GM21367 (cell line): ENCODE data around the gene PFN2.
"Not testable (repeated sequence)": the region's sequence is repeated elsewhere in the genome, so short reads cannot be mapped to it uniquely, and the experiment has no call there.

Experiments used
- ATAC-seq: cut with Tn5 transposase; IDR thresholded peaks from one replicate; pipeline ENCODE4 v1.9.1; 2021; ENCODE audit not compliant: unreplicated experiment

PFN2 gene

DNA sequence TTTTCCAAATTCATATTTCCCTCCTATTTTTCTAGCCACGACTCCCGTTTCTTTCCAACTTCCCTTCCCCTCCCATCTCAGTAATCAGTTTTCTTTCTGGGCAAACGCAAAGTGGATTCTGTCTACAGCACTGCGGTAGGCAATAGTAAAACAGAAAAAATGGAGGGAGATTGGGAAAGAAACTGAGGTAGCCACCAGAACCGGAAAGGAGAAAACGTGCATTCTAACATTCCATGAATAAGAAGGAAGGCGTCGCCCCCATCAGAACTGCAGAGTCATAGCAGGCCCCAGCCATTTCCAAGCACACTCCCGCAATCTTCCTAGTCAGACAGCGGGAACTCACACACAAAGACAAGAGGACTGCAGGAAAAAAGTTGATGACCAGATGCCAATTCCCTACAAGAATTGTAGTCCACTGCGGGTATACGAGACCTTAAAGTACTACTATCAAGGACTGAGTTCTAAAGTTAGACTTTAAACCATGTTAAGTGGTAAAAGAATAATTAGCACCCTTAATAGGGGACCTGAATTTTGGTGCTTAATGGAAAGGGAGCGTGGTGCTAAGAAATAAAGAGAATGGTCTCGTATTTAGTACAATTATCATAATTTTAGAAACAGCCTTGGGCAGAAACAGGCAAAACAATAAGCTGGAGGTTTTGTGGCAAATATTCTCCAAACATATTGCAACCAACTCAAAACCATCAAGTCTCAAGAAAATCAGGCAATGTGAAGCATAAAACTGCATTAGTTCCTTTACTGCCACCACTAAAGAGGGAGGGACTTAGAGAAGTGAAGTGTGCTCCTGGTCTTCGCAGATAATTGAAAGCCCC, 1.4 kb downstream of the PFN2 start:
- no peak for ATAC-seq

GRCh38 chr3:149968216-149968615, 2.5 kb downstream of the PFN2 start:
- ATAC-seq = no peak

GRCh38 chr3:149967086-149967685, 3.5 kb downstream of the PFN2 start:
- no peak for ATAC-seq

DNA sequence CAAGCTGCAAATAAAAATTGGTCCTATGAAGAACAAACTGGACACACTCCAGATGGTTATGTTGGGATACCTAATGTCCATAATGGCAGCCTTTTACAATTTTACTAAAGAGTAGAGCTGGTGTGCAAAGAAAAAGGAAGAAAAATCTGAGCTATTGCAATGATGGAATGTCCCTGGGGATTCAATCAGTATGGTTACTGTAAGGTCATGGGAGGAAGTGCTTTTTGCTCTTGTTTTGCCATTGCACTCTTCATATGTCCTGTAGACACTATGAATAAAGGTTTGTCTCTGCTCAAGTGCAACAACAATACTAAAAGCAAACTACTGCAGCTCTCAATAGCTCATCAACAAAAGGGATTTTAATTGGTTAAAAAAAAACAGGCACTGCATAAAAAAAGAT, 5.4 kb downstream of the PFN2 start:
- ATAC-seq = no peak

DNA sequence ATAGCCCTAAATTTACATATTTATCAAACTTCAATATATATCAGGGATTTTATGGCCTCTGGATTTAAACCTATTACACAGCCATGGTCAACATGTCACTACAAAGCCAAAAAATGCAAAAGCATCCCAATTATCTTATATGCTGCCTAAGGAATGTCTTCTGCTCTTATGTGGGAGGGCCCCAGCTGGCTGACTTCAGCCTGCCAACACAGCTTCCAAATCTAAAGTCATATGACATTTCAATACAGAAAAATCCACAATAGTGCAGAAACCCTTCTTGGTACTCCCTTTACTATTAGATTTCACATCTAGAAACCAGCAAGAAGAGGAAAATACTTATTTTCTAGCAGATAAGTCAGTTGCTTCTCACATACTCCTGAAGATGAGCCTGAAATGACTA, 6.4 kb downstream of the PFN2 start:
- ATAC-seq = no peak

- ATAC-seq = no peak
Observed at GRCh38 chr3:149963485-149963884, 7.2 kb downstream of the PFN2 start.

DNA sequence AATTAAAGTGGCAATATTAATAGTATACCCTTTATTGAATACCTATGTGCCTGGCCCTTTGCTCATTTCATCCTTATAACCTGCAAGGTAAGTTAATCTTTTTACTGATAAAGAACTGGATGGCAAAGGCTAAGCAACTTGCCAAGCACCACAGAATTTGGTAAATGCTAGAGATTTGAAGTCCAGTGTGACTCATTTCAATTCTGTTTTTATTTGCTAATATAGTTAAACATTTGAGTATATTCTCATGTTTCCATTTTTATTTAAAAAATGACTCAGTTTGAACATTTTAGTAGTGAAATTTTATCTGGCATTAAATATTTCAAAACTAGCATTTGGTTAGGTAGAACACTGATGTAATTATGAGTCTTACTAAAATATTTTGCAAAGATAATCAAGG, 11.3 kb downstream of the PFN2 start:
- no peak for ATAC-seq

DNA sequence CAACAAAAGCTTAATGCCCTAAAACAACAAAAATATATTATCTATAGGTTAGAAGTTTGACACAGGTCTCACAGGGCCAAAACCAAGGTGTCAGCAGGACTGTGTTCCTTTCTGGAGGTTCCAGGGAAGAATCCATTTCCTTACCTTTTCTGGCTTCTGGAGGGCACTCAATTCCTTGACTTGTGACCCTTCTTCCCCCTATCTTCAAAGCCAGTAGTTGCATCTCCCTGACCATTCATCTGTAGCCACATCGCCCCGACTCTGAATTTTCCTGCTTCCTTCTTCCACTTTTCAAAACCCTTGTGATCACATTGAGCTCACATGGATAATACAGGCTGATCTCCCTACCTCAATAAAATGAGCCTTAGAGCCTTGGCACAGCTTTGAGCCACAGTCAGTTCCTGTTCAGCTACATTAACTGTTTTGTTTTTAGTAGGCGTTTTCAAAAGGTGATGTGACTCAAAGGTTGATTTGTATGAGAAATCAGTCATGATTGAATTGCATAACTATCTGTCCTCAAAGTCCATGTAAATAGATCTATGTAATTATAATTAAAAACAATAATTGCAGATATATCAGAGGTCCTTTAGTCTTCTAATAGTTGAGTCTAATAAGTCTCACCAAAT, 12.4 kb downstream of the PFN2 start:
- ATAC-seq = no peak

DNA sequence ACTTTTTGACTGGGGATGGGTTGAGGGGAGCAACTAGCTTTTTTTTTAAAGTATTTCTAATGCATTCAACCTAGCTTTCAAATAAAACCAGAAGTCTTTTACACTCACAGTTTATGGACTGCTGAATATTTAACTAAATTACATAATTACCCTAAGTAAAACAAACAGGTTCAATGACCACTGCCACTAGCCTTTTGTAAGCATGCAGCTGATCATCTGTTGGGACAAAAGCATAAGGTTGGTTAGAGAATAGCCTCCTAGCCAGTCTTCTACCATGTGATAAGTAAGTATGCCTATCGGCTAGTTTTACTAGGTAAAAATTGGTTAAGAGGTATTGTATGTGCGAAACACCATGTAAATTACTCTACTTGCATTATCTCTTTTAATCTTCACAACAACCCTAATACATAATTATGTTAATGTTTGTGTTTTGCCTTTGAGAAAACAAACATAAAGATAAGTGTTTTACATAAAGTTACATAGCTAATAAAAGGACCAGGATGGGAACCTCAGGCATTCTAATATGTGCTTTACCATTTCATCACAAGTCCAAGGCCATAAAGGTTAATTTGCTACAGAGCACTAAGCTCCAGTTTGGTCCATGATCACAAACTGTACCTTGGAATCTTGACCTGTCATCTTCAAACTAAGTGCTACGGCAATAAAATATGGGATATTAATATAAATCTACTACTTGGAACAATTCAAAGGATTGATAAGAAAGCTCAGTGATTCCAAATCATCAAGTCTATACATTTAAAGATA, 13.2 kb downstream of the PFN2 start:
- no peak for ATAC-seq

DNA sequence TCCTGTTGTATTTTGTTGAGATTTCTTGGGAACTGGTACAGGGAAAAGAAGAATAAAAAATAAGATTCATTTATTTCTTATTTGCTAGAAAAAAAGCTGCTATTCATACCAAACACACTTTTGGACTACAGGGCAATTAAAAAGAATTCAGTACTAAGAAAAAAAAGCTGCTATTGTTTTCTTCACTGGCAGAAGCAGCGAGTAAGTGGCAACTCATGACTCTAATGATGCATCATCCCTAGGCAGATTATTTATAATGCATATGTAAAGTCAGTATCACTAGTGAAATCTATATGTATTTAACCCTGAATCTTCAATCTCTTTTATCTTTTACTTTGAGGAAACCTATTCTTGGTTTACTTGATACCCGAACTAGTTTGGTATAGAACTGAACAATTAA, 15.2 kb downstream of the PFN2 start:
- ATAC-seq = no peak

DNA sequence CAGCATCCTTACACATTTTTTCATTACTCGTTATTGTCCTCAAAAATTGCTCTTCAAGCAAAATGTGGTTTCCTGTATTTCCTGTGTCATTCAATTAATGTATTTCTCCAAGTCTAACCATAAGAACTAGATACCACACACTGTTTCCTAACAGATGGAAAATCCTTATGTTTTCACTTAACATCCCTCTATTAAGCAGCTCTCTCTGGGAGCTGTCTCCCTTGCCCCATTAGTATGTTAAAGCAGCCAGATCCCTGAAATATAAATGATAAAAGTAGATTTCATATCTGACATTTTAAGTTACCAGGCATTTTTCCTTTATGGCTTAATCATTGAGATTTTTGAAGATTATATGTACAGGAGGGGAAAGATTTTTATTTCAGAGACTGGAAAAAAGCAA, 15.9 kb downstream of the PFN2 start:
- no peak for ATAC-seq

DNA sequence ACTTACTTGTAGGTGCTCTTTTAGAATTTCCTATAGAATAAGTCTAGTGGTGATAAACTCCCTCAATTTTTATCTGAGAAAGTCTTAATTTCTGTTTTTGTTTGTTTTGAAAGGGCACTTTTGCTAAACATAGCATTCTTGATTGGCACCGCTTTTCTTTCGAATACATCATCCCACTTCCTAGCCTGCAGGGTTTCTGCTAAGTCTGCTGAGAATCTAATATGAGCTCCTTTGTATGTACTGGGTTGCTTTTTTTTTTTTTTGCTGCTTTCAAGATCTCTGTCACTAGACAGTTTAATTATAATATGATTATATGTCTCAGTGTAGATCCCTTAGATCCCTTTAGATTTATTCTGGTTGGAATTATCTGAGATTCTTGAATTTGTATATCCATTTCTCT, 21.5 kb downstream of the PFN2 start:
- no peak for ATAC-seq

GRCh38 chr3:149947231-149947630, 23.5 kb downstream of the PFN2 start:
- no peak for ATAC-seq

- ATAC-seq = not testable (repeated sequence)
Observed at GRCh38 chr3:149943966-149944365, 26.7 kb downstream of the PFN2 start.

DNA sequence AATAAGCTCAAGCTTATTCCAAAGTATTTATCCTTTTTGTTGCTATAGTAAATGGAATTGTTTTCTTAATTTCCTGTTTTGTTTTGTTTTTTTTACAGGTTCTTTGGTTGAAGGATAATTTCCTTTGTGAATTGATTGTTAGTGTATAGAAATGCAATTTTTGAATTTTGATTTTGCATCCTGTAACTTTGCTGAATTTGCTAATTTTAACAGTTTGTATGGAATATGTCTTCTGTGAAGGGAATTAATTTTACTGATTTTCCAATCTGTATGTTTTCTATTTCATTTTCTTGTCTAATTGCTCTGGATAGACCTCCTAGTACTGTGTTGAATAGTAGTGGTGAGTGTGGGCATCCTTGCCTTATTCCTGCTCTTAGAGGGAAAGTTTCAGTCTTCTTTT, 28.3 kb downstream of the PFN2 start:
- no peak for ATAC-seq

GRCh38 chr3:149941946-149942345, 28.7 kb downstream of the PFN2 start:
- ATAC-seq = no peak

DNA sequence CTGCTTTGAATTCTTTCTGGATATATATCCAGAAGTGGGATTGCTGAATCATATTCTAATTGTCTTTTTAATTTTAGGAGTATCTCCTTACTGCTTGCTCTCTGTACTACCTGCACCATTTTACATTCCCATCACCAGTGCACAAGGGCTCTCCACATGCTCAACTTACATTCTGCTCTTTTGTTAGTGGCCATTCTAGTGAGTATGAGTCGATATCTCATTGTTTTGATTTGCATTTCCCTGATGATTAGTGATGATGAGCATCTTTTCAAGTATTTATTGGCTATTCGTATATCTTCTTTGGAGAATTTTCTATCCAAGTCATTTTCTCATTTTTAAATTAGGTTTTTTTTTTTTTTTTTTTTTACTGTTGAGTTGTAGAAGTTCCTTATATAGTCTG, 29.5 kb downstream of the PFN2 start:
- ATAC-seq = no peak

DNA sequence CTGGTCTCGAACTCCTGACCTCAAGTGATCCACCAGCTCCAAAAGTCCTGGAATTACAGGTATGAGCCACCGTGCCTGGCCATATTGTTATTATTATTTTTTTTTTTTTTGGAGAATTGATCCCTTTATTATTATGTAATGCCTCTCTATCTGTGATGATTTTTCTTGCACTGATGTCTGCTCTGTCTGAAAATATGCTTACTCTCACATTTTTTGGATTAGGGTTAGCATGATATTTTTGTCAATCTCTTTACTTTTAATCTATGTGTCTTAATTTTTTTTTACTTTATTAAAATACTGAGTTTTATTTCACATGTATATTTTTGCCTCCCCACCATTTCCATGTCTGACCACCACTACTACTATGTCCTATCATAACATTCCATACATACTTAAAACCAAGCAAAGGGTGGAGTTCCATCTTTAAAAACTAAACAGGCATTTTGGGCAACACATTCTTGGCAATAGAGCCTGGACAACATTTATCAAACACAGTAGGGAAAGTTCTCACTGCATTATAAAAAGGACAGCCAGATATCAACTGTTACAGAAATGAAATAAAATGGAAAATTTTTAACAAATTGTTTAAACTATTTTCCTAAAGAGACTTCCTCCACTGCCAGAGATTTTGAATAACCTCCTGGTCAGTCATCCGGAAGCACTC, 32.2 kb downstream of the PFN2 start:
- ATAC-seq = not testable (repeated sequence)

DNA sequence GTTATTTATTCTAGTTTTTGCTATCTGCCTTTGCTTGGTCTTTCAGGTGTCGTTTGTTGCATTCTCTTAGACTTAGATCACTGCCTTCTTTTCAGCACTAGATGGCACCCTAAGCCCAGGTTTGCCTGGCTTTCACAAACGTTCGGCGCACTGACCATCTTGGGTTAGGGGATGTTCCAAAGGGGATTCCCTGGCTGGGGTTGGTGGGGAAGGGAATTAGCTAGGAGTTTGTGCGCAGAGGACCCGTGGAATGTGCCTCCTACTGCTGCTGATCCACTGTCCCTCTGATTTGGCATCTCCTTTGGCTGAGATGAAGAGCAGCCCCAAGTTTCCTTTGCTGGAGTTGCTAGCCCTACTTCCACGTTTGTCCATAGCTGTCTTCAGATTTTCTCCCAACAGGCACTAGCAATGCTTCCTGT, 33.9 kb downstream of the PFN2 start:
- peak; percentile 77 for ATAC-seq

- no peak for ATAC-seq
Observed at GRCh38 chr3:149934524-149934923, 36.2 kb downstream of the PFN2 start.

GRCh38 chr3:149933858-149934257, 36.8 kb downstream of the PFN2 start:
- ATAC-seq = no peak
